ENCODE results near the gene TTBK1. TPM values are rescaled to one million over a fixed set of nuclear protein-coding genes. Genes with fewer than 3 reads are reported as not detected.

Gene TTBK1
- total and polyA plus RNA-seq, 2 of the 4 experiments (the other 2 are of a cell fraction): 0.02 TPM; not detected in 1

GRCh38 chr6:43229803-43230620 lies 13.3 kb upstream of the TTBK1 start (continued):
- TF ChIP-seq SMC3 (IDR thresholded peaks at IDR 0.05; ENCODE audit: low read depth, low read length): no peak
- TF ChIP-seq MAFK (IDR thresholded peaks at IDR 0.05; ENCODE audit: low read depth, low read length): no peak
- TF ChIP-seq POLR2A (IDR thresholded peaks at IDR 0.05; ENCODE audit: low read depth, low read length): no peak
- no peak for TF ChIP-seq FOS (IDR thresholded peaks at IDR 0.05; ENCODE audit: low read depth, low read length)
- TF ChIP-seq CEBPB (IDR thresholded peaks at IDR 0.05; ENCODE audit: low read depth, low read length): no peak
- no peak for TF ChIP-seq MAZ (IDR thresholded peaks at IDR 0.05; ENCODE audit: borderline replicate concordance, low read depth, low read length)
- TF ChIP-seq RFX5 (IDR thresholded peaks at IDR 0.05; ENCODE audit: low read depth, low read length): no peak

- Histone ChIP-seq H2AK9ac (replicated peaks; ENCODE audit: low read depth, low read length, poor library complexity) (no peak overlapping the region), H3K9me3 (ENCODE audit: control insufficient read depth, insufficient read depth, low read length) (no peaks in the 10 kb centered on the region), H3K56ac (ENCODE audit: extremely low read depth, insufficient read depth, low read length) (no peak overlapping the region), H4K91ac (ENCODE audit: insufficient read depth, low read depth, low read length) (no peak overlapping the region), H3K9me1 (ENCODE audit: insufficient read depth, low read length) (peaks cover 4% of the 10 kb centered on the region), H3K14ac (replicated peaks; ENCODE audit: low read depth, low read length) (no peak overlapping the region), H2BK15ac (ENCODE audit: low read depth, low read length) (no peak overlapping the region), H3K36me3 (ENCODE audit: control insufficient read depth, insufficient read depth, low read length) (peaks cover 2% of the 10 kb centered on the region; the same call in 1 of the 2 replicates), H3K23ac (ENCODE audit: low read depth, low read length) (no peak overlapping the region), H4K8ac (ENCODE audit: low read depth in 2 of 2, low read length in 2 of 2) (no peak overlapping the region), H2BK120ac (ENCODE audit: low read depth, low read length) (no peak overlapping the region), H3K9ac (ENCODE audit: low read depth, low read length) (no peak overlapping the region), H3K27ac (ENCODE audit: insufficient read depth, low read length) (no peak overlapping the region), H3K4me3 (ENCODE audit: insufficient read depth, low read depth, low read length) (no peak overlapping the region), H3K27me3 (ENCODE audit: control insufficient read depth, insufficient read depth, low read length) (peaks cover 24% of the 10 kb centered on the region), H3K4ac (ENCODE audit: low read depth, low read length) (no peak overlapping the region), H3K18ac (ENCODE audit: low read depth, low read length) (no peak overlapping the region), H2BK20ac (ENCODE audit: low read depth, low read length) (no peak overlapping the region), H4K20me1 (ENCODE audit: insufficient read depth, low read length) (no peaks in the 10 kb centered on the region), H4K5ac (ENCODE audit: low read depth, low read length) (no peak overlapping the region), H2AFZ (replicated peaks; ENCODE audit: low read length, poor library complexity) (no peak overlapping the region), H3K4me1 (ENCODE audit: control insufficient read depth, insufficient read depth, low read length) (peaks cover 4% of the 10 kb centered on the region; the same call in 1 of the 2 replicates), H2AK5ac (ENCODE audit: low read depth, low read length) (no peak overlapping the region), H3K79me1 (ENCODE audit: low read depth in 1 of 2, low read length in 2 of 2) (peaks cover 0 to 8% of the 10 kb centered on the region in 2 experiments; a peak in 2 of 4 replicates), H2BK5ac (ENCODE audit: low read depth, low read length, poor library complexity, severe bottlenecking) (no peak overlapping the region), H3K4me2 (ENCODE audit: low read depth, low read length) (no peak overlapping the region)
- dilution Hi-C loops (cut with HindIII; ENCODE audit: low sequenced_read_pairs, unreplicated experiment): no loop called here
- BruUV-seq (replicated peaks): no TSS peak
- ChIA-PET POLR2A (ENCODE audit: unreplicated experiment) (no interaction called here), CTCF (no interaction called here)
- intact Hi-C loops (cut with micrococcal nuclease): no loop called here
- in situ Hi-C loops (cut with MboI; ENCODE audit: low sequenced_read_pairs): no loop called here
- WGBS, 2 experiments (ENCODE audit: extremely low coverage in 2 of 2, insufficient read length in 1 of 2): no CpG with 5 or more reads among the region's 4 CpGs
- DNase-seq (no peak), ATAC-seq (ENCODE audit: low read depth) (no peak)
- TF ChIP-seq MXI1 (IDR thresholded peaks at IDR 0.05; ENCODE audit: borderline replicate concordance, low read depth, low read length): no peak
- TF ChIP-seq ELK1 (IDR thresholded peaks at IDR 0.05; ENCODE audit: borderline replicate concordance, low read depth, low read length): no peak
- TF ChIP-seq CHD1 (IDR thresholded peaks at IDR 0.05; ENCODE audit: low read depth, low read length): no peak
- no peak for TF ChIP-seq SMC3 (IDR thresholded peaks at IDR 0.05; ENCODE audit: low read depth, low read length)
- TF ChIP-seq RAD21 (IDR thresholded peaks at IDR 0.05; ENCODE audit: low read length): no peak
- no peak for TF ChIP-seq MAFK (IDR thresholded peaks at IDR 0.05; ENCODE audit: low read depth, low read length)
Observed at GRCh38 chr6:43231053-43231452, 12.2 kb upstream of the TTBK1 start.
